Measurements from ENCODE around the gene CBY3. TPM values are rescaled to one million over a fixed set of nuclear protein-coding genes. Genes with fewer than 3 reads are reported as not detected.
A peak's percentile ranks its signal among the peaks of the same experiment; 100 is the strongest.
"Not testable (repeated sequence)": the region's sequence is repeated elsewhere in the genome, so short reads cannot be mapped to it uniquely, and the experiment has no call there.

The CBY3 gene
- total and polyA plus RNA-seq, 2 donors (not counting 1 experiment from before 2014, with no cell fraction given), result 0.13 to 0.37 TPM

DNA sequence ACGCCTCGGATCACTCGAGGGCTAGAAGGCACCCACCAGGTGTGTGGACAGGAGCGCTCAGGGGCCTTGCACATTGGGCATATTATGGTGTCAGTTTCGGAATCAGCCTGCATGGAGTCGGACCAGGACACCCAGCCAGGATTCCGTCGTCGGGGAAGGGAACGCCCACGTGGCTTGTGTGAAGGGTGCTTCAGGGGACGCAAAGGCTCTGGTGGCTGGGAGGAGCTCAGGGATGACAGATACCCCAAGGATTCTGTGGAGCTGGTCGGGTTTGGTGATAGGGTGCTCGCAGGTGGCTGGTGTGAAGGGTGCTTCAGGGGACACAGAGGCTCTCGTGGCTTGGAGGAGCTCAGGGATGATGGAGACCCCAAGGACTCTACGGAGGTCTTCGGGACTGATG is 38.2 kb downstream of the CBY3 start:
- DNase-seq; H3K4me3 ChIP-seq (ENCODE audit: control extremely low read depth in 1 of 5, extremely low read depth in 1 of 5, insufficient read depth in 1 of 5, low read depth in 2 of 5, low read length in 4 of 5); H3K27me3 ChIP-seq (replicated peaks in 1 of 4; ENCODE audit: control extremely low read depth in 1 of 4, control insufficient read depth in 3 of 4, insufficient read depth in 4 of 4, low read length in 3 of 4); H3K9me3 Mint-ChIP-seq (ENCODE audit: insufficient read depth); H4K20me1 ChIP-seq (ENCODE audit: control insufficient read depth, insufficient read depth, low read length, poor library complexity, severe bottlenecking); H3K4me3 Mint-ChIP-seq; H3K9me3 ChIP-seq (ENCODE audit: control extremely low read depth in 1 of 3, control insufficient read depth in 2 of 3, insufficient read depth in 1 of 3, low read length in 2 of 3); H3K4me2 ChIP-seq (replicated peaks; ENCODE audit: low read depth, low read length, poor library complexity, severe bottlenecking); H3K4me1 Mint-ChIP-seq; H2AFZ ChIP-seq (ENCODE audit: insufficient read depth, low read depth, low read length, poor library complexity, severe bottlenecking); H3K79me2 ChIP-seq (ENCODE audit: control insufficient read depth, insufficient read depth, low read length); POLR2A ChIA-PET; H3K27ac ChIP-seq (ENCODE audit: low read length in 2 of 2); H3K4me1 ChIP-seq (ENCODE audit: control insufficient read depth in 2 of 2, insufficient read depth in 2 of 2, low read length in 2 of 2); H3K27ac Mint-ChIP-seq; ATAC-seq (ENCODE audit: low read depth); H3K9ac ChIP-seq (ENCODE audit: low read length); intact Hi-C loops (cut with micrococcal nuclease); H3K36me3 ChIP-seq (replicated peaks in 1 of 2; ENCODE audit: control extremely low read depth in 1 of 2, control insufficient read depth in 1 of 2, extremely low read depth in 1 of 2, insufficient read depth in 2 of 2, low read length in 1 of 2); CTCF ChIA-PET; H3K27me3 Mint-ChIP-seq: not testable (repeated sequence)
- 95% methylated on average over 10 of the region's 17 CpGs for WGBS (ENCODE audit: insufficient coverage)

- H3K4me1 Mint-ChIP-seq; H3K27me3 ChIP-seq (replicated peaks in 1 of 4; ENCODE audit: control extremely low read depth in 1 of 4, control insufficient read depth in 3 of 4, insufficient read depth in 4 of 4, low read length in 3 of 4); H2AFZ ChIP-seq (ENCODE audit: insufficient read depth, low read depth, low read length, poor library complexity, severe bottlenecking); DNase-seq; H3K27ac Mint-ChIP-seq; CTCF ChIA-PET; ATAC-seq (ENCODE audit: low read depth); H3K9me3 ChIP-seq (ENCODE audit: control extremely low read depth in 1 of 3, control insufficient read depth in 2 of 3, insufficient read depth in 1 of 3, low read length in 2 of 3); H3K27ac ChIP-seq (ENCODE audit: low read length in 2 of 2); H4K20me1 ChIP-seq (ENCODE audit: control insufficient read depth, insufficient read depth, low read length, poor library complexity, severe bottlenecking); H3K9me3 Mint-ChIP-seq (ENCODE audit: insufficient read depth); intact Hi-C loops (cut with micrococcal nuclease); H3K4me2 ChIP-seq (replicated peaks; ENCODE audit: low read depth, low read length, poor library complexity, severe bottlenecking); H3K79me2 ChIP-seq (ENCODE audit: control insufficient read depth, insufficient read depth, low read length); POLR2A ChIA-PET; H3K4me1 ChIP-seq (ENCODE audit: control insufficient read depth in 2 of 2, insufficient read depth in 2 of 2, low read length in 2 of 2); H3K9ac ChIP-seq (ENCODE audit: low read length); H3K4me3 ChIP-seq (ENCODE audit: control extremely low read depth in 1 of 5, extremely low read depth in 1 of 5, insufficient read depth in 1 of 5, low read depth in 2 of 5, low read length in 4 of 5); H3K36me3 ChIP-seq (replicated peaks in 1 of 2; ENCODE audit: control extremely low read depth in 1 of 2, control insufficient read depth in 1 of 2, extremely low read depth in 1 of 2, insufficient read depth in 2 of 2, low read length in 1 of 2); H3K27me3 Mint-ChIP-seq; H3K4me3 Mint-ChIP-seq: not testable (repeated sequence)
- WGBS (ENCODE audit: insufficient coverage), result no CpG with 5 or more reads among the region's 4 CpGs
Measured at GRCh38 chr5:179641745-179642144, 39.1 kb downstream of the CBY3 start.

GRCh38 chr5:179639296-179639695 is 41.5 kb downstream of the CBY3 start:
- DNase-seq; H3K27me3 ChIP-seq (replicated peaks in 1 of 4; ENCODE audit: control extremely low read depth in 1 of 4, control insufficient read depth in 3 of 4, insufficient read depth in 4 of 4, low read length in 3 of 4); H3K27ac Mint-ChIP-seq; H3K27ac ChIP-seq (ENCODE audit: low read length in 2 of 2); H2AFZ ChIP-seq (ENCODE audit: insufficient read depth, low read depth, low read length, poor library complexity, severe bottlenecking); H3K9ac ChIP-seq (ENCODE audit: low read length); H3K9me3 ChIP-seq (ENCODE audit: control extremely low read depth in 1 of 3, control insufficient read depth in 2 of 3, insufficient read depth in 1 of 3, low read length in 2 of 3); H3K79me2 ChIP-seq (ENCODE audit: control insufficient read depth, insufficient read depth, low read length); H3K4me3 ChIP-seq (ENCODE audit: control extremely low read depth in 1 of 5, extremely low read depth in 1 of 5, insufficient read depth in 1 of 5, low read depth in 2 of 5, low read length in 4 of 5); H4K20me1 ChIP-seq (ENCODE audit: control insufficient read depth, insufficient read depth, low read length, poor library complexity, severe bottlenecking); H3K4me1 ChIP-seq (ENCODE audit: control insufficient read depth in 2 of 2, insufficient read depth in 2 of 2, low read length in 2 of 2); H3K27me3 Mint-ChIP-seq; H3K4me1 Mint-ChIP-seq; ATAC-seq (ENCODE audit: low read depth); H3K4me2 ChIP-seq (replicated peaks; ENCODE audit: low read depth, low read length, poor library complexity, severe bottlenecking); H3K4me3 Mint-ChIP-seq; H3K36me3 ChIP-seq (replicated peaks in 1 of 2; ENCODE audit: control extremely low read depth in 1 of 2, control insufficient read depth in 1 of 2, extremely low read depth in 1 of 2, insufficient read depth in 2 of 2, low read length in 1 of 2); H3K9me3 Mint-ChIP-seq (ENCODE audit: insufficient read depth); intact Hi-C loops (cut with micrococcal nuclease): not testable (repeated sequence)
- CTCF ChIA-PET, result interaction anchor here (1.5 kb wide), 1 partner anchor 29 kb away, joined by 4 read pairs; no protein-coding TSS in a partner anchor
- 92% methylated on average over 11 of the region's 11 CpGs for WGBS (ENCODE audit: insufficient coverage)
- POLR2A ChIA-PET, result interaction anchor here (0.7 to 1.6 kb wide), 2 partner anchors 16 to 143 kb away, joined by 4 to 8 read pairs; partner anchors contain the start of gene HNRNPH1

GRCh38 chr5:179634370-179635172 is 46.3 kb downstream of the CBY3 start:
- POLR2A ChIA-PET, result interaction anchor here (1.2 kb wide), 1 partner anchor 11 kb away, joined by 3 read pairs; the partner anchor contains the start of gene HNRNPH1
- H3K4me2 ChIP-seq (replicated peaks; ENCODE audit: low read depth, low read length, poor library complexity, severe bottlenecking); DNase-seq; H3K9me3 Mint-ChIP-seq (ENCODE audit: insufficient read depth); H3K9me3 ChIP-seq (ENCODE audit: control extremely low read depth in 1 of 3, control insufficient read depth in 2 of 3, insufficient read depth in 1 of 3, low read length in 2 of 3); H3K4me1 Mint-ChIP-seq; H3K9ac ChIP-seq (ENCODE audit: low read length); H3K4me1 ChIP-seq (ENCODE audit: control insufficient read depth in 2 of 2, insufficient read depth in 2 of 2, low read length in 2 of 2); H3K27ac ChIP-seq (ENCODE audit: low read length in 2 of 2); H3K27me3 ChIP-seq (replicated peaks in 1 of 4; ENCODE audit: control extremely low read depth in 1 of 4, control insufficient read depth in 3 of 4, insufficient read depth in 4 of 4, low read length in 3 of 4); H3K4me3 ChIP-seq (ENCODE audit: control extremely low read depth in 1 of 5, extremely low read depth in 1 of 5, insufficient read depth in 1 of 5, low read depth in 2 of 5, low read length in 4 of 5); H3K27me3 Mint-ChIP-seq; H3K4me3 Mint-ChIP-seq; intact Hi-C loops (cut with micrococcal nuclease); H4K20me1 ChIP-seq (ENCODE audit: control insufficient read depth, insufficient read depth, low read length, poor library complexity, severe bottlenecking); H3K36me3 ChIP-seq (replicated peaks in 1 of 2; ENCODE audit: control extremely low read depth in 1 of 2, control insufficient read depth in 1 of 2, extremely low read depth in 1 of 2, insufficient read depth in 2 of 2, low read length in 1 of 2); H3K79me2 ChIP-seq (ENCODE audit: control insufficient read depth, insufficient read depth, low read length); H3K27ac Mint-ChIP-seq; CTCF ChIA-PET: not testable (repeated sequence)
- no CpG with 5 or more reads among the region's 49 CpGs for WGBS (ENCODE audit: insufficient coverage)
- ATAC-seq (ENCODE audit: low read depth), result peak; percentile 97
- H2AFZ ChIP-seq (ENCODE audit: insufficient read depth, low read depth, low read length, poor library complexity, severe bottlenecking), result peak overlapping the region; percentile 42
